ENCODE results near the gene ALOX12B.
"Not testable (repeated sequence)": the region's sequence is repeated elsewhere in the genome, so short reads cannot be mapped to it uniquely, and the experiment has no call there.

The ALOX12B gene

GRCh38 chr17:8044819-8045810 is 42.4 kb downstream of the ALOX12B start:
- DNase-seq (ENCODE audit: low spot score): no peak

- no peak for DNase-seq (ENCODE audit: low spot score)
Measured at GRCh38 chr17:8041979-8042378, 45.5 kb downstream of the ALOX12B start.

- peak; percentile 42 for DNase-seq (ENCODE audit: low spot score)
Measured at GRCh38 chr17:8041249-8041928, 46.1 kb downstream of the ALOX12B start.

GRCh38 chr17:8039611-8040168 is 47.8 kb downstream of the ALOX12B start:
- DNase-seq (ENCODE audit: low spot score): no peak

- no peak for DNase-seq (ENCODE audit: low spot score)
Measured at GRCh38 chr17:8038954-8039610, 48.4 kb downstream of the ALOX12B start, which contains the start of gene ALOX15B. ALOX15B (plus strand) TSS chr17:8039059; CDS start chr17:8039156, 97 bp downstream.

- DNase-seq (ENCODE audit: low spot score): no peak
Measured at GRCh38 chr17:8032442-8032841, 55.1 kb downstream of the ALOX12B start.

- DNase-seq (ENCODE audit: low spot score): no peak
Measured at GRCh38 chr17:8031950-8032349, 55.6 kb downstream of the ALOX12B start.

- DNase-seq (ENCODE audit: low spot score): no peak
Measured at GRCh38 chr17:8031261-8031661, 56.3 kb downstream of the ALOX12B start.

GRCh38 chr17:8029121-8029520 is 58.4 kb downstream of the ALOX12B start:
- DNase-seq (ENCODE audit: low spot score): no peak

- no peak for DNase-seq (ENCODE audit: low spot score)
Measured at GRCh38 chr17:8025176-8025911, 62.2 kb downstream of the ALOX12B start.

GRCh38 chr17:8024161-8024560 is 63.4 kb downstream of the ALOX12B start:
- not testable (repeated sequence) for DNase-seq (ENCODE audit: low spot score)
